HG02943 (cell line): Measurements from ENCODE around the gene CCDC28A.

Source experiments
- ATAC-seq: cut with Tn5 transposase; IDR thresholded peaks from one replicate; pipeline ENCODE4 v1.9.1; 2021; ENCODE audit warnings: mild to moderate bottlenecking, low read depth, moderate library complexity; ENCODE audit not compliant: unreplicated experiment

The CCDC28A gene

GRCh38 chr6:138832182-138832581 lies 58.6 kb downstream of the CCDC28A start:
- ATAC-seq: no peak

GRCh38 chr6:138833816-138834539 lies 60.4 kb downstream of the CCDC28A start:
- ATAC-seq: no peak

- no peak for ATAC-seq
These were observed 63.7 kb downstream of the CCDC28A start for GRCh38 chr6:138837246-138837645.
